ENCODE measurements around the gene KCNMB1. TPM values are rescaled to one million over a fixed set of nuclear protein-coding genes. Genes with fewer than 3 reads are reported as not detected.
A peak's percentile ranks its signal among the peaks of the same experiment; 100 is the strongest.

The KCNMB1 gene
- total and polyA plus RNA-seq, 2 donors (not counting 3 experiments of a cell fraction or from before 2014, with no cell fraction given): 0.15 to 0.29 TPM

DNA sequence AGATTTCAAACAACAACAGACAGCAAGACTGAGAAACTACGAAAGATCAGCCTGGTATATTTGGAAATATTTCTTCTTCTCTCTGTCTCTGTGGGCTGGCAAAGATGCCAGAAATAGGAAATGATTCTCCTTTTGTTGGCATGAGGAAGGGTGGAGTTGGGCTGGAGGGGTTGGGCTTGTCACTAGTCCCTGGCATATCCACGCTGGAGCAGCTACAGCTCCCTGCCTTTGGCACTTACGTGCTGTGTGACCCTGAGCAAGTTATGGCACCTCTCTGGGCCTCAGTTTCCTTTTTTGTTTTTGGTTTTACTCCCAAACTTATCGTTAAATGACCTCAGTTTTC is 354 bp upstream of the KCNMB1 start:
- no peaks in the 10 kb centered on the region for H3K9me3 ChIP-seq (replicated peaks; ENCODE audit: control insufficient read depth, insufficient read depth, low read length)
- H3K4me2 ChIP-seq (ENCODE audit: insufficient read depth, low read length): peak overlapping the region; percentile 46
- no peaks in the 10 kb centered on the region for H3K79me2 ChIP-seq (ENCODE audit: control insufficient read depth, insufficient read depth, low read length)
- peaks cover 6% of the 10 kb centered on the region for H3K4me1 ChIP-seq (ENCODE audit: control insufficient read depth, extremely low read depth, insufficient read depth, low read length)
- peak overlapping the region in 1 of 3 experiments; percentile 27 for H3K4me3 ChIP-seq (replicated peaks in 1 of 3; ENCODE audit: insufficient read depth in 1 of 3, low read depth in 1 of 3, low read length in 3 of 3)
- CTCF ChIA-PET: interaction anchor here (0.6 kb wide), 2 partner anchors 18 to 127 kb away, joined by 3 to 4 read pairs; no protein-coding TSS in a partner anchor
- H4K20me1 ChIP-seq (replicated peaks; ENCODE audit: control insufficient read depth, extremely low read depth, insufficient read depth, low read length): no peaks in the 10 kb centered on the region
- dilution Hi-C loops (cut with MboI; ENCODE audit: extremely low pct_ligation_motif_present, low sequenced_read_pairs) (no loop called here), intact Hi-C loops (cut with micrococcal nuclease) (no loop called here)
- BruUV-seq (replicated peaks): no TSS peak
- H3K27me3 ChIP-seq (ENCODE audit: control insufficient read depth in 2 of 2, insufficient read depth in 2 of 2, low read length in 2 of 2): no peaks in the 10 kb centered on the region
- FAIRE-seq: no peak
- no peak overlapping the region for H3K27ac ChIP-seq (ENCODE audit: insufficient read depth, low read depth, low read length)
- H3K9ac ChIP-seq (replicated peaks; ENCODE audit: extremely low read depth, insufficient read depth, low read length): no peak overlapping the region
- no peak for DNase-seq (ENCODE audit: low read depth, low spot score)
- no peaks in the 10 kb centered on the region for H3K36me3 ChIP-seq (ENCODE audit: control insufficient read depth in 2 of 2, extremely low read depth in 1 of 2, insufficient read depth in 2 of 2, low read length in 2 of 2)
- POLR2A ChIA-PET: interaction anchor here (0.6 kb wide), 1 partner anchor 150 kb away, joined by 3 read pairs; no protein-coding TSS in a partner anchor
- peak overlapping the region; percentile 93 for H2AFZ ChIP-seq (ENCODE audit: low read depth, low read length)
- no peaks in the 10 kb centered on the region for H3K9me1 ChIP-seq (replicated peaks; ENCODE audit: control insufficient read depth, extremely low read depth, insufficient read depth, low read length)
- TF ChIP-seq POLR2AphosphoS5 (IDR thresholded peaks at IDR 0.05; ENCODE audit: insufficient read depth, low read depth, low read length): no peak
- no peak for TF ChIP-seq CTCF (IDR thresholded peaks at IDR 0.05; ENCODE audit: extremely low read depth in 1 of 2, insufficient read depth in 1 of 2, low read depth in 1 of 2, low read length in 2 of 2)
- no peak for TF ChIP-seq FOS (IDR thresholded peaks at IDR 0.05; ENCODE audit: borderline replicate concordance, insufficient read depth, low read length)
- no peak for TF ChIP-seq POLR2A (IDR thresholded peaks at IDR 0.05; ENCODE audit: low read depth, low read length)
- TF ChIP-seq JUN (IDR thresholded peaks at IDR 0.05; ENCODE audit: borderline replicate concordance, insufficient read depth, insufficient read length, low read depth): no peak
- no peak for TF ChIP-seq MYC (IDR thresholded peaks at IDR 0.05; ENCODE audit: low read depth, low read length)
- TF ChIP-seq EZH2 (IDR thresholded peaks at IDR 0.05; ENCODE audit: borderline replicate concordance, low read depth, low read length, severe bottlenecking): no peak
- no peak for TF ChIP-seq MAX (IDR thresholded peaks at IDR 0.05; ENCODE audit: insufficient read depth, insufficient read length)

Data from endothelial cell of umbilical vein (primary cell).